ENCODE measurements around the gene PACSIN2. TPM values are rescaled to one million over a fixed set of nuclear protein-coding genes. Genes with fewer than 3 reads are reported as not detected.
A peak's percentile ranks its signal among the peaks of the same experiment; 100 is the strongest.

The PACSIN2 gene
- total RNA-seq, 1 experiment from 2014 or later, result 60.2 TPM

GRCh38 chr22:42979606-42980005, 35.3 kb downstream of the PACSIN2 start:
- no peak for ATAC-seq
- POLR2A ChIA-PET, result interaction anchor here (0.7 kb wide), 1 partner anchor 234 kb away, joined by 4 read pairs; no protein-coding TSS in a partner anchor

GRCh38 chr22:42978453-42979103, 36.4 kb downstream of the PACSIN2 start:
- intact Hi-C loops (cut with micrococcal nuclease; ENCODE audit: unreplicated experiment) (no loop called here), in situ Hi-C loops (cut with HindIII; ENCODE audit: low pct_unique_long_range_greater_than_20kb, low sequenced_read_pairs) (no loop called here)
- no peaks in the 10 kb centered on the region for H3K27me3 ChIP-seq (ENCODE audit: control insufficient read depth, insufficient read depth, low read length)
- ChIA-PET CTCF (no interaction called here), POLR2A (no interaction called here)
- H3K36me3 ChIP-seq (ENCODE audit: control insufficient read depth, insufficient read depth, low read length), result no peaks in the 10 kb centered on the region
- no peak overlapping the region for H3K4me3 ChIP-seq (ENCODE audit: low read depth in 2 of 2, low read length in 2 of 2)
- no peak for TF ChIP-seq REST (IDR thresholded peaks at IDR 0.05; ENCODE audit: insufficient read depth in 1 of 2, low read depth in 2 of 2, low read length in 1 of 2)
- TF ChIP-seq TCF7L2 (IDR thresholded peaks at IDR 0.05; ENCODE audit: low read depth, low read length), result no peak
- no peak for TF ChIP-seq SIN3A (IDR thresholded peaks at IDR 0.05; ENCODE audit: borderline replicate concordance, insufficient read depth, low read depth, low read length)
- TF ChIP-seq POLR2AphosphoS5 (IDR thresholded peaks at IDR 0.05; ENCODE audit: low read depth, low read length), result no peak
- TF ChIP-seq CTCF (IDR thresholded peaks at IDR 0.05), result no peak
- DNase-seq (ENCODE audit: low read depth, low spot score) (no peak), ATAC-seq (peak; percentile 56)
- peaks cover 16% of the 10 kb centered on the region for H3K4me1 ChIP-seq (ENCODE audit: control insufficient read depth, insufficient read depth, low read length)
- H3K27ac ChIP-seq (ENCODE audit: low read length), result peak overlapping the region; percentile 68; the same call in 1 of the 2 replicates
- no TSS peak for BruUV-seq (replicated peaks)
- no peaks in the 10 kb centered on the region for H3K9me3 ChIP-seq (ENCODE audit: control insufficient read depth, insufficient read depth, low read depth, low read length)

More at GRCh38 chr22:42979606-42980005, 35.3 kb downstream of the PACSIN2 start:
- intact Hi-C loops (cut with micrococcal nuclease; ENCODE audit: unreplicated experiment) (no loop called here), in situ Hi-C loops (cut with HindIII; ENCODE audit: low pct_unique_long_range_greater_than_20kb, low sequenced_read_pairs) (no loop called here)
- no peaks in the 10 kb centered on the region for H3K9me3 ChIP-seq (ENCODE audit: control insufficient read depth, insufficient read depth, low read depth, low read length)
- H3K36me3 ChIP-seq (ENCODE audit: control insufficient read depth, insufficient read depth, low read length), result no peaks in the 10 kb centered on the region
- H3K27ac ChIP-seq (ENCODE audit: low read length), result no peak overlapping the region
- no TSS peak for BruUV-seq (replicated peaks)
- H3K4me1 ChIP-seq (ENCODE audit: control insufficient read depth, insufficient read depth, low read length), result peaks cover 16% of the 10 kb centered on the region
- TF ChIP-seq CTCF (IDR thresholded peaks at IDR 0.05) (no peak), SIN3A (IDR thresholded peaks at IDR 0.05; ENCODE audit: borderline replicate concordance, insufficient read depth, low read depth, low read length) (no peak), TCF7L2 (IDR thresholded peaks at IDR 0.05; ENCODE audit: low read depth, low read length) (no peak), POLR2AphosphoS5 (IDR thresholded peaks at IDR 0.05; ENCODE audit: low read depth, low read length) (no peak), REST (IDR thresholded peaks at IDR 0.05; ENCODE audit: insufficient read depth in 1 of 2, low read depth in 2 of 2, low read length in 1 of 2) (no peak)
- no peak for DNase-seq (ENCODE audit: low read depth, low spot score)
- H3K4me3 ChIP-seq (ENCODE audit: low read depth in 2 of 2, low read length in 2 of 2), result no peak overlapping the region
- H3K27me3 ChIP-seq (ENCODE audit: control insufficient read depth, insufficient read depth, low read length), result no peaks in the 10 kb centered on the region
- CTCF ChIA-PET, result no interaction called here
